ENCODE measurements around the gene CLIP4.

The CLIP4 gene

DNA sequence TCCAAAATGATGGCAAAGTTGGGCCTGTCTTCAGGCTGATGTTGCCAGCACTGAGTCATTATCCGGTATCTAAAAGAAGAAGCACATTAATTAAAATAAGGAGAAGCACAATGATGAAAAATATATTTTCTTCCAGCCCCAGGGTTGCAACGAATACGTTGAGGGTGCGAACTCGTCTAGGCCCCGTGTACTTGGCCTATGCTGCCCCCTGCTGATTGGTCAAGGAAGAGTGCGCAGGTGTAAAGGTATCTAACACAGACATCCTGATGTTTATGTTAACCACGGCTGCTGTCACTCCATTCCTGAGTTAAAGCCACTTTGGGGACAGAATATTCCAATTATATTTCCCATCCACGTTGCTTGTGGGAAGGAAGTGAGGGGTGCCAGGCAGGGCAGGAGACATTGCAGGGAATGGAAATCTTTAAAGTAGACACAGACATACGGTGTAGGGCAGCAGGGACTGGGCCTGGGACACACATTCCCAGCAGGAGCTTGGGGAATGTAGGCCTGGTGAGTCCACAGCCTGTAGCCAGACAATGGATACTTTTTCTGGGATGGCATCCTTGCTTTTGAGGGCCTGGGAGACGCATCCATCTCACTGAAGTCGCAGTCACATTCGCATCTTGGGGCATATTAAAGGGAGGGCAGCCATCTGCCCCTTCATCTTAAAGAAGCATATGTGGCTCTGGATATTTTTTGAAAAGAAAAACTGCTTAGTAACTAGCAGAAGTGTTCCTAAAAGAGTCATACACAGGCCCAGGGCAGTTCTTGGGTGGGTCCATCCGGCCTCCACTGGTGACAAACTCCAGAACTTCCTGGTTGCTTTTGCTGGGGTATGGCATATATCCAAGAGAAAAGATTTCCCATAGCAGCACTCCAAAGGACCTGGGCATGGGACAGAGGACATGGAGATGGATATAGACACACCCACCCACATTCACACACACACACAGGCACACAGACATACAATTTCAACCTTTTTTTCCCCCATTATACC, 81.9 kb downstream of the CLIP4 start:
- FAIRE-seq (peak; percentile 94), DNase-seq (ENCODE audit: insufficient read length) (peak; percentile 53)
- TF ChIP-seq POLR2AphosphoS5 (IDR thresholded peaks at IDR 0.05; ENCODE audit: low read depth, low read length) (no peak), POLR2A (IDR thresholded peaks at IDR 0.05; ENCODE audit: low read depth, low read length) (no peak), TAF1 (IDR thresholded peaks at IDR 0.05; ENCODE audit: borderline replicate concordance, low read depth, low read length) (no peak)

DNA sequence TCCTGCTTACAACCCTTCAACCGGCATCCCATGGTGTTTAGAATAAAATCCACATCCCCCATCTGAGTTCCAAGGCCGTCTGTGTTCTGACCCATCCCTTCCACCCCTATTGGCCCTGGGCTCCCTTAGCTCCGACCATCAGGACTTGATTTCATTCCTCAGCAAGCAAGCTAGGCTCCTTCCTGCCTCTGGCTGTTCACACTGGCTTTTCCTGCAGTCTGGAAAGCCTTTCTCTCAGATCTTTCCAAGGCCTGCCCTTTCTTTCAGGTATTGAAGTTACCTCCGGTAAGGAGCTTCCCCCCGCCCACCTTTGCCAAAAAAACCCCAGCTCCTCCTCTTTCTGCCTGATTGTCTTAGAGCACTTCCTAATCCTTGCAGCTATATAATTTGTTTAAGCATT, 86.8 kb downstream of the CLIP4 start:
- FAIRE-seq (no peak), DNase-seq (ENCODE audit: insufficient read length) (no peak)
- TF ChIP-seq TAF1 (IDR thresholded peaks at IDR 0.05; ENCODE audit: borderline replicate concordance, low read depth, low read length) (no peak), POLR2A (IDR thresholded peaks at IDR 0.05; ENCODE audit: low read depth, low read length) (no peak), POLR2AphosphoS5 (IDR thresholded peaks at IDR 0.05; ENCODE audit: low read depth, low read length) (no peak)

DNA sequence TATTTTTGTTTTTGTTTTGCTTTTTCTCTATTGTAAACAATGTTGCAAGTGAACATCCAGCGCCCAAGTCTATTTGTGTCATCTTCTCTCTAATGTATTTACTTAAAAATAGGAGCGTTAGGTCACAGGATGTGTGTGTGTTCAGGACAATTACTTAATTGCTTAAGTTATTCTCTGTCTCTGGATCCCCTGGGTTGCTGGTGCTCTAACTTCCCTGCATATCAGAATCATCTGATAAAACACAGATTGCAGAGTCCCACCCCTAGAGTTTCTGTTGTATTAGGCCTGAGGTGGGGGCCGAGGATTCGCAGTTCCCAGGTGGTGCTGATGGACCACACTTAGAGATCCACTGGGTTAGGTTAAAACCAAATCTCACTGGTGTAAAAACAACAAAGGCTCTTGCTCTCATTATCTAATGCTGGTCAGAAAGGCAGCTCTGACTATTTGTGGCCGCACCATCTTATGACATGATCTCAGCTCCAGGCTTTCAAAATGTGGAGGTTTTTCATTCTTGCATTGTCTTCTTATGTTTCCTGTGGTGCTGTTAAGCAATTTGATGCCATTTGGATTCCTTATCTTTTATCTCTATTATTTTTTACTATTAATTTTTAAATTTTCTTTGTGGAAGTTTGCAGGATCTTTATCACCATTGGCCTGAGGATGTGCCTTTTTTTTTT, 87.7 kb downstream of the CLIP4 start:
- no peak for FAIRE-seq
- DNase-seq (ENCODE audit: insufficient read length) = no peak
- TF ChIP-seq POLR2AphosphoS5 (IDR thresholded peaks at IDR 0.05; ENCODE audit: low read depth, low read length) (no peak), POLR2A (IDR thresholded peaks at IDR 0.05; ENCODE audit: low read depth, low read length) (no peak), TAF1 (IDR thresholded peaks at IDR 0.05; ENCODE audit: borderline replicate concordance, low read depth, low read length) (no peak)

DNA sequence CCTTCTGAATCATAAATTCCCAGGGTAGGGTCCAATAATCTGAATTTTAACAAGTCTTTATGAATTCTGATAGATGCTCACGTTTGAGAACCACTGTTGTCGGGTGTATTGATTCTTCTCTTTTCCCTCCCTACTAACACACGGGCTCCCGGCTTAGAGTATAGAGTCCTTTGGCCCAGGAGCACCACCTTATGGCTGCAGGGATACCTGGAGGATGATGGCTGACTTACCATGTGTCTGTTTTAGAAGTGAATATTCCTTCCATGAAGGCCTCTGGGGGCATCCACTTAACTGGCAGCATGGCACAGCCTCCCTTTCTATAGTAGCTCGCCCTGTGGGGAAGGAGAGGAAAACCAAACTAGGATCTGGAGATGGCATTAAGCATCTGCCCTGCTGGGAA, 91.7 kb downstream of the CLIP4 start:
- TF ChIP-seq POLR2AphosphoS5 (IDR thresholded peaks at IDR 0.05; ENCODE audit: low read depth, low read length) (no peak), POLR2A (IDR thresholded peaks at IDR 0.05; ENCODE audit: low read depth, low read length) (no peak), TAF1 (IDR thresholded peaks at IDR 0.05; ENCODE audit: borderline replicate concordance, low read depth, low read length) (no peak)
- FAIRE-seq (no peak), DNase-seq (ENCODE audit: insufficient read length) (no peak)

DNA sequence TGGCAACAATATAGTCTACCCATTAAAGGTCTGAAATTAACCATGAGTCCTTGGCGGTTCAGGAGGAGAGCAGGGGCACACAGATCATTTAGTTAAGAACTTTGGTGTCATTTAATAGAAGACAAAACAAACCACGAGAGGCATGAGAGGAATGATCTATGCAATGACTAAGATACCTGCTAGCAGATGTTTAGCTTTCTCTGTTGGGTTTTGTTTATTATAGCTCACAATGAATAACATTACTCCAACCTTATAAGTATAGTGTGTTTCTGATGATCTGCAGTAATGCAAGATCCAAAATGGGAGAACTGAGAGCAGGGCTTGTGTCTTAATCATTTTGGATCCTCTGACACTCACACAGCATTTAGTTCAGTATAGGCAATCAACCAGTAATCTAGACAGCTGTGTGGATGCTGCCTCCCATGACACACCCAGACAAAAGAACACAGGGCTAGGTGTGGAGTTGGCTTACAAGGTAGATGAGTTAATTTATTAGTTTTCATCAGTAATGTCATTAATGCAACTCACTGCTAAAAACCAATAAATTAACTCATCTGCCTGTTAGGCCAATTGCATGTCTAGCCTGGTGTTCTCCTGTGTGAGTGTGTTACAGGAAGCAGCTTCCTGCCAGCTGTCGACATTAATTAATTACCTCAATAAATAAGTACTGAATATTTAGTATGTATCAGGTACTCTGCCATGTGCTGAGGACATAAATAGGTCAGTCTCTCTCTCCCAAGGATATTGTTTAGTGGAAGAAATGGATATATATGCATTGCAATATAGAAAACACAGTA, 92.3 kb downstream of the CLIP4 start:
- FAIRE-seq = no peak
- no peak for DNase-seq (ENCODE audit: insufficient read length)
- no peak for TF ChIP-seq POLR2AphosphoS5 (IDR thresholded peaks at IDR 0.05; ENCODE audit: low read depth, low read length)
- no peak for TF ChIP-seq POLR2A (IDR thresholded peaks at IDR 0.05; ENCODE audit: low read depth, low read length)
- TF ChIP-seq TAF1 (IDR thresholded peaks at IDR 0.05; ENCODE audit: borderline replicate concordance, low read depth, low read length) = no peak

DNA sequence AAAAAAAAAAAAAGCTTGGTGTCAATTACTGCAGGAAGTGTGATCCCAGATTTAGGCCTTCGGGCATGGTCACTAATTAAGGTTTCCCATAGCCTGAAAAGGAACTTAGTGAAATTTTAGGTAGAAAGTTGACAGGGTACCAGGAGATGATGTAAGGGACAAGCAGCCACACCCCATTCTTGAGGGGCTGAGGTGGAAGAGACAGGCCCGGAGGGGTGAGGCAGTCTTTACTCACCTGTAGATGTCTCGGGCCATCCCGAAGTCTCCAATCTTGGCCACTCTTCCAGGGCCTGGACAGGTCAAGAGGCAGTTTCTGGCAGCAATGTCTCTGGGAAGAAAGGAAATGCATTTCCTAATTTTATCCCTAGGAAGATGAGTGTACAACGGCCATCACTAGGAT, 94.3 kb downstream of the CLIP4 start:
- no peak for DNase-seq (ENCODE audit: insufficient read length)
- TF ChIP-seq POLR2AphosphoS5 (IDR thresholded peaks at IDR 0.05; ENCODE audit: low read depth, low read length) = no peak
- TF ChIP-seq TAF1 (IDR thresholded peaks at IDR 0.05; ENCODE audit: borderline replicate concordance, low read depth, low read length) = no peak
- TF ChIP-seq POLR2A (IDR thresholded peaks at IDR 0.05; ENCODE audit: low read depth, low read length) = no peak
- no peak for FAIRE-seq

DNA sequence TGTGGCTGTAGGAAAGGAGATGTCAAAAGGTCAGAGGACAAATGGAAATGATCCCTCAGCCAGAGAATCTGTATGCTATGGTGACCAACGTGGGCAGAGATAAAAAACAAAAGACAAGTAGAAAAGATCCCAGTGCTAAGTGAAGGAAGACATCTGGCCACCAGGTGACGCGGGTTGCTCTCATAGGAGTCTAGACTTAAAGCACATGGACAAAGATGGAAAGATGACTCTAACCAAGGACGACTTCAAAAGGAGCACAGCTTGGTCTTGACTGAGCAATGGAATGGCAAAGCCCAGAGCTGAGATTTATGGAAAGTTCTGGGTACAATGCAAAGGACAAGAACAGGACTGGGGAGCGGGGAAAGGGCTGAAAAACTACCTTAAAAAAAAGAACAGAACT, 96.8 kb downstream of the CLIP4 start:
- DNase-seq (ENCODE audit: insufficient read length) (no peak), FAIRE-seq (no peak)
- no peak for TF ChIP-seq POLR2A (IDR thresholded peaks at IDR 0.05; ENCODE audit: low read depth, low read length)
- TF ChIP-seq POLR2AphosphoS5 (IDR thresholded peaks at IDR 0.05; ENCODE audit: low read depth, low read length) = no peak
- TF ChIP-seq TAF1 (IDR thresholded peaks at IDR 0.05; ENCODE audit: borderline replicate concordance, low read depth, low read length) = no peak

DNA sequence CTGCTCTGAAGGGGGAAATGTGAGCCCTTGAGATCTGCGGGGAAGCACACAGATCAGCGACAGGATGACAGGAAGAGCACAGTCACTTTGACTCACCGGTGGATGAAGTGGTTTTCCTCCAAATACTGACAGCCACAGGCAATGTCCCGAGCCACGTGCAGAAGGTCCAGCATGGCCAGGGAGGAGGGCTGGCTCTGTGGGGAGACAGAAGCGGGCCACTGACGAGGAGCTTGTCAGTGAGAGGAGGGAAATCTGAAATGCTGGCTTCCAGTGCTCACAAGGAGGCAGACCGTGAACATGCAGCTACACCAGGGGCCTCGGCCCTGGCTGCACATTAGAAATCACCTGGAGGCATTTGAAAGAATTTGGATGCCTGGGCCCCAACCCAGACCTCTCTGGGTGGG, 98.7 kb downstream of the CLIP4 start:
- DNase-seq (ENCODE audit: insufficient read length) = no peak
- no peak for FAIRE-seq

DNA sequence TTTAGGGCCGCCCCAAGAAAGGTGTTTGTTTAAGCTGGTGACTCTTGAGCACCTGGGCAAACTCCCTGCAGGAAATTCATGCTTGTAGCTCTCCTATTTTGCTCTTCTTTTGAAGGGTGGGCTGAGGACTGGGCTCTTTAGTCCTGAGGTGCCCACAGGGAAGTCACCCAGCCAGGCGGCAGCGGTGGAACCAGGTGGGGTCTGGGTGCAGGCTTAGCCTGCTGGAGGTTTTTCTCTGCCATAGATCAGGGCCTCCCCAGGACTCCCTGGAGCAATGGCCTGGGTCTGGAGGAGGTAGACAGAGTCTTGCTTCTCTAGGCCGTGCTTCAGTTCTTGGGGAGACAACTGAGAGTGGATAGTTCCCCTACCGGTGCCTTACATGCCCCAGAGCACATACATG, 99.9 kb downstream of the CLIP4 start:
- TF ChIP-seq TAF1 (IDR thresholded peaks at IDR 0.05; ENCODE audit: borderline replicate concordance, low read depth, low read length) = no peak
- TF ChIP-seq POLR2A (IDR thresholded peaks at IDR 0.05; ENCODE audit: low read depth, low read length) = no peak
- TF ChIP-seq POLR2AphosphoS5 (IDR thresholded peaks at IDR 0.05; ENCODE audit: low read depth, low read length) = no peak
- DNase-seq (ENCODE audit: insufficient read length) = no peak
- no peak for FAIRE-seq

More for the DNA sequence above, 98.7 kb downstream of the CLIP4 start:
- TF ChIP-seq POLR2A (IDR thresholded peaks at IDR 0.05; ENCODE audit: low read depth, low read length) (no peak), TAF1 (IDR thresholded peaks at IDR 0.05; ENCODE audit: borderline replicate concordance, low read depth, low read length) (no peak), POLR2AphosphoS5 (IDR thresholded peaks at IDR 0.05; ENCODE audit: low read depth, low read length) (no peak)

DNA sequence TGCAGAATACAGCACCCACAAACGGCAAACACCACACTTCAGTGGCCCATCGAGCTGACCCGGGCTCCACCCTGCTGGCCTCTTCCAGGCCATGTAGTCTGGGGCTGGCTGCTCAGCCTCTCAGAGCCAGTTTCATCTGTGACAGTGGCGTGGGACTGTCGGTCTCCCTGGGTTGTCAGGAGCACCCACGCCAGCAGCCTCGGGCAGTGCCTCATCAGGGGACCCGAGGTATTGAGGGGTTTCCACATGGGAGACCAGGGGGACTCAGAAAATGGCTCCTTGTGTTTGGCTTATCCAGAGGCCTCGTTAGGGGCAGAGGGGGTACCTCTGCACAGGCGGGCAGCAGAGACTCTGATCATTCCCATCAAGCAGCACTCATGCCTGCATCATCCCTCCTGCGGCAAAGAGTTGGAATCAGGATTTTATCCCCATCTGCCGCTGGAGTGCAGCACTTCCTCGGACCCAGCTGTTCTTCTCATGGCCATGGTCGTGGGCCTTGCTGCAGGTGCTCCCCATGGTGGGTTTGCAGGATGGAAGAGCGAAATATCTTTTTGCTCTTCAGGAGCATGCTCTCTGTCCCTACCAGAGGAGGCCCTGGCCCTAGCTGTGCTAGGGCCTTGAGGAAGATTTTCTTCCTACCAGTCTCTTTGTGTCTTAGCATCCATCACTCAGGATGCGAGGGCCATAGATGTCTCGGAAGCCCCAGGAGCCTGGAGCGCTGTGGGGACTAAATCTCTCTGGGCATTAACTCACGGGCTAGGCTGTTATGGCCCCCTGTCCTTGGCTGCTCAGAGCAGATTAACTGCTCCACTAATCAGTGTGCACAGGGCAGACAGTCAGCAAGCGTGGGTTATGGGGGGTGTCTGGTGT, 100.8 kb downstream of the CLIP4 start:
- TF ChIP-seq POLR2A (IDR thresholded peaks at IDR 0.05; ENCODE audit: low read depth, low read length) = no peak
- no peak for TF ChIP-seq POLR2AphosphoS5 (IDR thresholded peaks at IDR 0.05; ENCODE audit: low read depth, low read length)
- no peak for TF ChIP-seq TAF1 (IDR thresholded peaks at IDR 0.05; ENCODE audit: borderline replicate concordance, low read depth, low read length)
- no peak for DNase-seq (ENCODE audit: insufficient read length)
- FAIRE-seq = no peak
